Measurements from ENCODE around the gene YPEL1.
"Not testable (repeated sequence)": the region's sequence is repeated elsewhere in the genome, so short reads cannot be mapped to it uniquely, and the experiment has no call there.

YPEL1 gene

DNA sequence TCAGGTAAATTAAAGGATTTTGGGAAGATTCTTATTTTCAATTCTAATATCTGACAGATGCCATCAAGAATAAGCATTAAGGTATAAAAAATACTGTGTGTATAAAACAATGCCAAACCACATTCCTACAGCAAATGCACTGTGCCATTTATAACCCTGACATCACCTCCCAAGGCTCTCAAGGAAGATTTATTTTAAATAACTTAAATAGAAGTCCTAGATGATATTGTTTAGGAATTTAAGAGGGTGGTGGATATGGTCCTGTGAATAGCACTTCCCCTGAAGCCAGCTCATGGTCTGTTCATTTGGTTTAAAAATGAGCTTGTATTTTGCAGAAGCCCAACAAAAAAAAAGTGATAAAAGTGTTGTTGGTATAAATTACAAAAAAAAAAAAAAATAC lies 37.7 kb downstream of the YPEL1 start:
- DNase-seq, result no peak

DNA sequence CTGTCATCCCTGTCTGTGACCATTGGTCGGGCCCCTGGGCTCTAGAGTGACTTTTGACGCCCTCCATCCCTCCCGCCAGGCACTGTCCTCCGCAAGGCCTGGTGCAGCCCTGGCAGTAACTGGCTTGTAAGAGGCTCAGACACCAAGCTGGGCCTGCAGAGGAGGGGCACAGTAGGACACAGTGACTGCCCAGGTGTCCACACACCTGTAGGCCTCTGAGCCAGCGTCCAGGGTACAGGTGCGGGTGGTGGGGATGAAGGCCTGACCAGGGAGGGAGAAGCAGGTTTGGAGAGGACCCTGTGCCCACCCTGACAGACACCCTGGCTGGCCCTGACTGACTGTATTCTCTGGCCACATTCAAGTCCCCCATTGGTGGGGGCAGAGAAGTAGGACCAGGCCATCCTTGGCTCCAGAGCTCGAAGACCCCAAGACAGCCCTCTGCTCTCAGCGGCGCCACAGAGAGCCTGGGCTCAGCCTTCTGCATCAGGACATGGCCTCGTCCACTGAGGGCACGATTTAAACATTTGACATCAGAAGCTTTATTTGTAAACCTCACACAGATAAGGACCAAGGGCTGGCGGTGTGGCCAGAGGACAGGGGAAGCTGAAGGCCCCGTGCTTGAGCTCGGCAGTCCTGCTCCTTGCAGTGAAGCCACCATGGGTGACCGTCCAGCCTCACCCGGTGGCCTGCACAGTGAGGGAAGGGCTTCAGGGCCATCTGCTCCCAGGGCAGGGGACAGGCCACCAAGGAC lies 38.4 kb downstream of the YPEL1 start:
- DNase-seq, result no peak

DNA sequence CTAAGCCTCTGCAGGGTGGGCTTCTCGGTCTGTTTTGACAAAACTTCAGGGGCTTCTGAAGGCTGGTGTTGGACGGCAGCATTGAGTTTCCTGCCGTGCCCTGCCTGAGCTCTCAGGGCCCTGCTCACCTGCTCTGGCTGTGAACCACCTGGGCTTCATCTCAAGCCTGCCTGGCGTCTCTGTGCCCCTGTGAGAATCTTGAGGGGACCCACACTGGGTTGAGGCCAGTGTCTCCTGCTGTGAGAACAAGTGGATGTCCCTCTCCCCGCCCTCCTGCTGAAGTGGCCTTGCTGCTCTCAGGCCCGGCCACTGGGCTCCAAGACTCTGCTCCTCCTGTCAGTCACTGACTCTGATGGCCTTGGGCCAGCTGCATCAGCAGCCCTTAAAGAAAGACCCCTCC lies 39.5 kb downstream of the YPEL1 start:
- no peak for DNase-seq

DNA sequence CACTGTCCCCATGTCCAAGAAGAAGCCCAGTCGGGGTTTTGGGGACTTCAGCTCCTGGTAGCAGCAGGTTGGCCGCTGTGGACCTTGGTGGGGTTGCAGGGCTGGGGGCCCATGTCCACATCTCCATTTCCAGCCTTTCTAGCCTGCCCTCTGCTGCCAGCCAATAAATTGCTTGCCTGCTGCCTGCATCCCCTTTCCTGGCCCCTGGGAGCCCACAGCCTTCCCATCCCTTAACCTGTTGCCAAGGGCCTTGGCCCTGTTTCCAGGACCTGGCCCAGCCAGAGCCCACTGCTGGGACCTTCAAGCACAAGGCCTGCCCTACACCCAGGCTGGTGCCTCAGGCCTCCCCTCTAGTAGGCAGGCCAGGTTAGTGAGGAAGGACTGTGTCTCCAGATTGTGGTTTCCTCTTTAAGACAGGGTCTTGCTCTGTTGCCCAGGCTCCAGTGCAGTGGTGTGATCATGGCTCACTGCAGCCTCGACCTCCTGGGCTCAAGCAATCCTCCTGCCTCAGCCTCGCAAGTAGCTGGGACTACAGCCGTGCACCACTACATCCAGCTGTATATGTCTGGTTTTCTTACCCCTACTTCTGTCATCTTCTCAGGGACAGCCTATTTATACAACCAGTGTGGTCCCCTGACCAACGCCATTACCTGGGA lies 40.0 kb downstream of the YPEL1 start:
- no peak for DNase-seq

DNA sequence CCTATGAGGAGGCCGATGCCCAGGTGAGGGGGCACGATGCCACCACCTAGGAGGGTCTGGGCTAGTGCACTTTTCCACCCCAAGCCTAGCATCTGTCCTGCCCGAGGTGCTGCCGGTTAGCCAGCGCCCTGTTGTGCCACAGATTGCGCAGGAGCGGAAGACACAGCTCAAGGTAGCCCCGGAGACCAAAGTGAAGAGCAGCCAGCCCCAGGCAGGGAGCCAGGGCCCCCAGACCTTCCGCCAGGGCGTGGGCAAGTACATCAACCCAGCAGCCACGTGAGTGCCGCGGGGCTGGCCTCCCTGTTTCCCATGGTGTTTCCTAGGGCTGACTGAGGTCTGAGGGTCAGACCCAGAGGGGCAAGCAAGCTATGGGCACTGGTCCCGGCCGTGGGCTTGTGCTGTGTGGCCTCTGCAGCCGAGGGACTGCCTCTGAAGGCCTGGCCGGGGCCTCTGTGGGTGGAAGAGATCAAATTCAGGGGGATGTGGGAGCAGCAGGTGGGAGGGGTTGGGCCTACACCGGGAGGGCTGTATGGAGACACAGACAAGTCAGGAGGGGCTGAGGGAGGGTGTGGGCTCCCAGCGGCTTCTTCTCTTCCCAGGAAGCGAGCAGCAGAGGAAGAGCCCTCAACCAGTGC lies 40.7 kb downstream of the YPEL1 start:
- DNase-seq, result no peak

DNA sequence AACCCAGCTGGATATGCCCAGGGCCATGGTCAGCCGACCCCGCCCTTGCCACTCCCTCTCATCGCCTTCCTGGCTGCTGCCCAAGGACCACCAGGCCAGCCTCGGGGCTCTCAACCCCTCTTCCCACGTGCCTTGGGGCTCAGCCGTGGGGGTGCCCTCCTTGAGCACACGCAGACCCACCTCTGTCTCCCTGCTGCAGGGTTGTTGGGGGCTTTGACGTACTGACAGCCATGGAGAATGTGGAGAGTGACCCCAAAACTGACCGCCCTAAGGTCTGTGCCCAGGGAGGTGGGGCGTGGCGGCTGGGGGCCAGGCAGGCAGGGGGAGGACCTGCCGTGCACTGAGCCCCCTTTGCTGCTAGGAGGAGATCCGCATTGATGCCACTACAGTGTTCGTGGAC lies 41.2 kb downstream of the YPEL1 start:
- DNase-seq, result no peak

DNA sequence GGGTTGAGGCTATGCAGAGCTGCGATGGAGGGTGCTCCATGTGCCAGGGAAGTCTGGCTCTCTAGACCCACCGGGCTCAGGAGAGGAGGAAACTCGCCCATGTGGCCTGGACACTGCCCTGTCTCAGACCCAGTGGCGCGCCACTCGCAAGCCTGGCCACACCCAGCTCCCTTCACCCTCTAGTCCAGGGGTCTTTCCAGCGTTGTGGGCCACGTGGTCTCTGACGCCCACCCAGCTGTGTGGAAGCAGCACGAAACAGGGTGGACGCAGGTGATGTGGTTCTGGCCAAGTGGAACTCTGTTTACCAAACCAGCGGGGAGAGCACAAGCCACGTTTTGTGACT lies 41.6 kb downstream of the YPEL1 start:
- no peak for DNase-seq

DNA sequence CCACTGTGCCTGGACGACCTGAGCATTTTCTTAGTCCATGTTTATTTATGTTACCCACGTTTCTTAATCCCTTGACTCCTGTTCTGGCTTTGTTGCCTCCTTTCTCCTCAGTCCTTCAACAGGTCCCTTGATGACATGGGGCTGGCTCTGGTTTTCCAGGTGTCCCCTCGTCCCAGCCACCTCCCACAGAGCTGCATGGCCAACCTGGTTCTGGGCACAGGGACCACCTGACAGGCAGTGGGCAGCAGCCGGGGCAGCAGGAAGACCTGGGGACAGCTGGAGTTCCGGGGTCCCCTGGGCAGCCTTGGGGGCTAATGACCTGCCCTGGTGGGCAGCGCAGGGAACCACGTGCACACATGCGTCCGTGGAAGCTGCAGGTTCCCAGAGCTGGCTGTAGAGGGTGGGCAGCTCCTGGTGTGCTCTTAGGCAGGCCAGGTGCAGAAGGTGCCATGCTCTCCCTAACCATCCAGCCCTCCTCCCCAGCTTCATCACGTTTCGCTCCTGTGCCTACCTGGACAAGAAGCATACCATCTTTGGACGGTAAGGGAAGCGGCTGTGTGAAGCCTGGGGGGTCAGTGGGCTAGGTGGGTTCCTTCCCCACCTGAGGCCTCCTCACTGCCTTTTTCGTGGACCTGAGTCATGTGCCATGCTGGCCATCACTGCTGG lies 42.1 kb downstream of the YPEL1 start:
- no peak for DNase-seq

DNA sequence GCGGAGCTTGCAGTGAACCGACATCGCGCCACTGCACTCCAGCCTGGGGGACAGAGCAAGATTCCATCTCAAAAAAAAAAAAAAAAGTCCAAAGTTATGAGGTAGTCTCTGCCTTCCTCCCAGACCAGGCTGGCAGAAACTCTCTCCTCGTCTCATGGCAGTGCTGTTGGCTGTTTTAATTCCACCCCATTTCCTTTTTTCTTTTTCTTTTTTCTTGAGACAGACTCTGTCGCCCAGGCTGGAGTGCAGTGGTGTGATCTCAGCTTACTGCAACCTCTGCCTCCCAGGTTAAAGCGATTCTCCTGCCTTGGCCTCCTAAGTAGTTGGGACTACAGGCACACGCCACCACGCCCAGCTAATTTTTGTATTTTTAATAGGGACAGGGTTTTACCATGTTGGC lies 42.7 kb downstream of the YPEL1 start:
- DNase-seq, result not testable (repeated sequence)

DNA sequence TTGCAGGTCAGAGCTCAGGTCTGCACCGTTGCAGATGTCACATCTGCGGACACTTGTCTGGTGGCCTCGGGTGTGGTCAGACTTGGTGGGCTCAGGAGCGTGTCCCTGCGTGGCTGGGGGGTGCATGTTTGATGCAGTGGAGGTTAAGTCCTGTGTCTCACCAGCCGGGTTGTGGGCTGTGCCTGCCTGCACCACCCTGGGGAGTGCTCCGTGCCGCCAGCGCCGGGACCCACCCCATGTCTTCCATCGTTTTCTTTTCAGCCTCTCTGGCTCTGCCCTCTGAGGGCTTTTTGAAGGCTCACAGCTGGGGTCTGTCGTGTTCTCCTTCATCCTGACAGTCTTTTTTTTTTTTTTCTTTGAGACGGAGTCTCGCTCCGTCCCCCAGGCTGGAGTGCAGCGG lies 43.8 kb downstream of the YPEL1 start:
- DNase-seq, result no peak

DNA sequence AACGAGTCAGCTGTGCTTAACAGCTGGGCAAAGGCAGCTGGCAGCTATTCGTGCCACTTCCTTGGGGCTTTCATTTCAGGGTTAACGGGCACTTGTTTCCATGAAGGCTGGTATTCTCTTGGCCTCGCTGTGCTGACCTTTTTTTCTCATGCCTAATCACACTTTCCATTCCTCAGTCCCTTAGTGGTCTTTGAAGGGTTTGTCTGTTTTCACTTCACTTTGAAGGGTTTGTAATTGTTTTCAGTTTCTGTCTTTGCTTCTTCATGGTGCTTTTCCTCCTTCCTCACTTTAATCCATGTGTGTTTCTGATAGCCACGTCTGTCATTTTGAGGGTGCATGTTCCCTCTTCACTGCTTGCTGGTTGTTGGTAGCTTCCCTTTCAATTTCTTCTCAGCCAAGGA lies 45.2 kb downstream of the YPEL1 start:
- peak; percentile 6 for DNase-seq

DNA sequence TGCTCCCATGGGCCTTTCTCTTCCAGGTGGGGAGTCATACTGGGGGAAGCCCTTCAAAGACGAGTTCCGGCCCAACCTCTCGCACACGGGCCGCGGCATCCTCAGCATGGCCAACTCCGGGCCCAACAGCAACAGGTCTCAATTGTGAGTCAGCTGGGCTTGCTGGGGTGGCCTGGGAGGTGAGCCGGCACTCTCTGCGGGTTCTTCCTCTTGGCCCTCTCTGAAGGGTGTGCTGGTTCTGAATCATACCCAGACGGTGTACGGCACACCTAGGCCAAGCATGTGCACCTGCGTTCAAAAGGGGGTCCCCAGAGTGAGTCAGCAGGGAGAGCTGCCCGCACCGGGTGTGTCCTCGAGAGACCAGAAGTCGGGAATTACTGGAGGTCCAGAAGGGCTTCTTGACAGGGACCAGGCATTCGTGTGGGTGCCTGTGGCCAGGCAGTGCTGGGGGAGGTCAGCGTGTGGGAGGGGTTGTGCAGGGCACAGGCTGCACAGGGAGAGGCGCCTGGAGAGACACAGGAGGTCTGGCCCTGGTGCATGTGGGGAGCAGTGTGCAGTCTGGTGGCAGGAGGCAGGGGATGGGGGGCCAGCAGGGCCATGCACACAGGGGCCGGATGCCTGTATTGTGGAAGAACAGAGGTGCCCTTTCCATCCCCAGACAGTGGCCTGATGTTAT lies 46.8 kb downstream of the YPEL1 start:
- DNase-seq, result no peak

DNA sequence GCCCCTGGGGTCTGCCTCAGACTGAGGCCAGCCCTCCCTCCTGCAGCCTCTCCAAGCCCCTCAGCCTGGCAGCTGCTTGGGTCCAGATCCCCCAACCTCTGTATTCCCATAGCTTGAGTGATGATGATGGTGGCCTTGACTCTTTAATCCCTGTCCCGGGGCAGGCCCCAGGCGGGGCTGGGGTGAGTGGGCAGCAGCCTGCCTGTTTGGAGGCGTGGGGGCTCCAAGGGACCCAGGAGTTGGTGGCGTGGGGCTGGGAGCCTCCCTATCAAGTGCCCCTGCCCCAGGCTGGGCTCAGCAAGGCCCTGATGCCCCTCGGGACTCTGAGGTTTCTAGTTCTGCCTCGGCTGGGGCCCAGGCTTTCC lies 47.3 kb downstream of the YPEL1 start:
- DNase-seq, result no peak

DNA sequence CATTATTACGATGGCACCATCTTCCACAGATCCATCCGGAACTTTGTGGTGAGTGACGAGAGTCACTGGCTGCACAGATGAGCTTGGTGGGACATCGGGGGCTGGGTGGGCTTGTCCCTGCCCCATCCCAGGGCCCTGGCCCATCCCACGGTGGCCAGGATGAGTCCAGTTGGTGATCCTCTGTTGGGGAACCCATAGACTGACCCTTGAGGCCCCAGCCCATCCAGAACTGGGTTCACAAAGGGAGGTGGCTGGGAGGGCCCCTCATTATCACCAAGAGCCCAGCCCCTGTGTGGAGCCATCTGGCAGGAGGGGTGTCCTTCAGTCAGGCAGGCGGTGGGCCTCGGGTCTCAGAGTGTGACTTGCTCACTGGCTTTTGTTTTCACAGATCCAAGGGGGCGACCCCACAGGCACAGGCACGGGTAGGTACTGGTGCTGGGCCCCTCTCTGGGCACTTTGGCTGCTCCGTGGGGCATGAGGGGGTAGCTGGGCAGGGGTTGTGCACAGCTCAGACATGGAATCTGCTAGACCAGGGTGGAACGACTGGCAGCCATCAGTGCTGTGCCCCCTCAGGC lies 47.8 kb downstream of the YPEL1 start:
- DNase-seq, result no peak

DNA sequence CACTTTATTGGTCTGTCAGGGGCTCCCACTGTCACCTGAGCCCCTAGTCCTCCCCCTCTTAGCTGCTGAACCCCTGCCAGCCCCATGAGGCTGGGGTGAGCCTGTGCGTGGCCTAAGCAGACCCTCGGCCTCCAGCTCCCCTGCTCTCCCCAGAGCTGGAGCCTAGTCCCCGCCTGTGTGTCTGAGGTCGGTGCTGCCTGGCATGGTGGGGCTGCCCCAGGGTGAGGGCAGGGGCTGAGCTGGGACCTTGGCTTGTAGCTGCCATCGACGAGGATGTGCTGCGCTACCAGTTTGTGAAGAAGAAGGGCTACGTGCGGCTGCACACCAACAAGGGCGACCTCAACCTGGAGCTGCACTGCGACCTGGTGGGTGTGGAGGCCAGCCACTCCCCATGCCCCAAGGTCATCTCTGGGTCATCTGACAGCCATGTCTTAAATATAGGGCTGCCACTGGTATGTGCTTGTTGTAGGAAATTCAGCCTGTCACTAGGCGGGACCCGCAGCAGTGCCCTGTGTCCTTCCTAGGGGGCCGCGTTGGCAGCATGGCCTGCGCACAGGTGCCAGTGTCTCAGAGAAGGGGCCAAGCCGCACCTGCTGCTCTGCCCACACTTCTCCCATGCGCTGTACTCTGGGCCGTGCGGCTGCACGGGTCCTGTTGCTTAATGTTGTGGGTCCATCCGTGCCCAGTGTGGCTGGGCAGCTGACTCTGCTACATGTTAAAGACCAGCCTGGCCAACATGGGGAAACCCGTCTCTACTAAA lies 48.8 kb downstream of the YPEL1 start:
- no peak for DNase-seq

DNA sequence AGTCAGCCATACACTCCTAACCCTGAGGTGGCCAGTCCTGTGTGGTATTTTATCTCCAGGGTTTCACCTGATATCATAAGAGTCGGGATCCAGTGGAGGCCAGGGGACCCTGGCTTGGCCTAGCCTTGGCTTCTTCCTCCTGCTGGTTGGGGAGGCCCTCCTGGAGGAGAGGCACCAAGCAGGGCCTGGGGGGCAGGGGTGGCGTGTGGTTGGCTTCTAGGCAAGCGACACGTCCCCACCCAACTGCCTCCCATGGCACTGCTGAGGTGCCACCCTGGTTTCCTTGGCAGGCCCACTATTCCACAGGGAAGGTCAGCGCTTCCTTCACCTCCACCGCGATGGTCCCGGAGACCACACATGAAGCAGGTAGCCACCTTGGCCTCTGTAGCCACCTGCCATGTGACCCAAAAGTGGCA lies 49.4 kb downstream of the YPEL1 start:
- DNase-seq, result no peak

DNA sequence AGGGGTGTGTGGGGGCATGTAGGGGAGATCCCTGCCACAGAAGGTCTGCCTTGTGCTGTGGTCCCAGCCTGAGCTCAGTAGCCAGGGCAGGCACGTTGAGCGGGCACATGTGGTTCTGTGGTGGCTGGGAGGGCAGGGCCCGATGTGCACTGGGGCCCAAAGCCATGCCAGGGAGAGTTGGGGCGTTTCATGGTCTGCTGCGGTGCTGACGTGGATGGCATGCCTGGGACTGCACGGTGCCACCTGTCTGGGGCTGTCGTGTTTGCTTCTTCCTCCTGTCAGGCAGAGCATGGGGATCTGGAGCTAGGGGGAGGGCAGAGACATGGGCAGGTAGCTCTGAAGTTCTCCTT lies 50.5 kb downstream of the YPEL1 start:
- no peak for DNase-seq

DNA sequence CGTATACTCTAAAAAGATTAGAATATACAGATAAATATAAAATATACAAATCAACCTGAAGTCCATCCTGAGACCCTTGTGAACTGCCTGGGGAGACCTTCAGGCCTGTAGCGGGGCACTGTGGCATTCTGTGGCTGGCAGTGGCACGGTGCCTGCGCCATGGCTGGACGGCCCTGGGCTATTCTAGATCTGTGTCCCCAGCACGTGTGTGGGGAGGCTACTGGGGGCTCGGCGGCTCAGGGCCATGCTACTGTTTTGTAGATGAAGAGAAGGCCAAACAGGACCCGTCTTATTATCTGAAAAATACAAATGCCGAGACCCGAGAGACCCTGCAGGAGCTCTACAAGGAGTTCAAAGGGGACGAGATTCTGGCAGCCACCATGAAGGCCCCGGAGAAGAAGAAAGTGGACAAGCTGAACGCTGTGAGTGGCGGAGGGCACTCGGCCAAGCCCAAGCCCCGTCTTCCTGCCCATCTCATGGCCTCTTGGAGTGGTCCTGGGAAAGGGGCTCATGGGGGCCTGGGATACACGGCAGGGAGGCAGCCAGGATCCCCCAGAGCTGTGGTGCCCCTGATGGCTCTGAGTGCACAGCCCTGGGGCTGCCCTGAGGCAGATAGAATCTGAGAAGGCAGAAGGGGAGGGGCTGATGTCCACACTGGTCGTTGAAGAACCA lies 51.0 kb downstream of the YPEL1 start:
- no peak for DNase-seq

DNA sequence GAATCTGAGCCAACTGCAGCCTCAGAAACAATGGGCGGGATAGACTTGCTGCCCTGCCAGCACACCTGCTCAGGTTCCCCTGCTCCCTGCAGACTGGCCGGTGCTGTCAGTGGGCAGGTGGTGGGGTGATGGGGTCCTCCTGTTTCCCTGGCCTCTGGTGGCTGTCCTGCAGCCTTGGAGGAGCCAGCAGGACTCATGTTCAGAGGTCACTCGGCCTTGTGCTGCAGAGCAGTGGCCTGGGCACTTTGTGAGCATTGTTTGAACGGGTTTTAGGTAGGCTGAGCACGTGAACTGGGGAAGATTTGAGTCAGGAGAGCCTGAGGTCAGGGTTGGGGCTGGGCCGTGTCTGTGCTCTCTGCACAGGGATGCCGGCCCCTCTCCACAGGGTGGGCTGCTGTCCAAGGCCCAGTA lies 52.2 kb downstream of the YPEL1 start:
- DNase-seq, result no peak

DNA sequence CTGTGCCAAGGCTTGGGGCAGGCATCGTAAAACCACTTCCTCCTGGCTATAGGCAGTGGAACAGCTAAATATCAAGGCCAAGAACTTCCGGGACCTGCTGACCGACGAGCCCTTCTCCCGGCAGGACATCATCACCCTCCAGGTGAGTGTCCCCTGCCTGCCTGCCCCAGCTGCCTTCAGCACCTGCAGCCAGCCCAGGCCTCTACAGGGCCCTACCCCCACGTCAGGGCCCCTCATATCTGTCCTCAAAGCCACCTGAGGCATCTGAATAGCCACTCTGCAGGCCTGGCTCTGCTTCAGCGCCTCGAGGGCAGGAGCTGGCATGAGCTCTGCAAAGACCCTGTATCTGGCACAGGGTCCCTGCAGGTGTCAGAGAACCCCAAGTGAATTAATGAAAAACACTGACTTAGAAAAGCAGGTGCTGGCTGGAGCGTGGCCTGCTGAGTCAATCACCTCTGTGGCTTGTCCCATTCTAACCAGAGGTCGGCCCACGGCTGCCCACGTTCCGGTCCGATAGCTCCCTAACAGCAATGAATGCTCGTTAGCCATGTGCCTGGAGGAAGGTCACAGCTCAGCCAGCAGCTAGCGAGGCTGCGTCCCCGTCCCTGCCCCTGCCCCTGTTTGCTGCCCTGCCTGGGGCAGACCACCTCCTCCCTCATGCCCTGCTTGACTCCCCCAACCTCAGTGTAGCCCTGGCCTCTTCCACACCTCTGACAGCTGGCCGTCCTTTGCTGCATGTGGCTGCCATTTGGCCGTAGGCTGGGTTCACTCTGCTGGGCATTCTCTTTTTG lies 53.0 kb downstream of the YPEL1 start:
- no peak for DNase-seq

All from NCI-H1105 treated with DMSO at 0.1 percent for 48 hours (cell line).